Gastroesophageal sphincter (tissue), 4 donors: ENCODE data around the gene SUPT20H. TPM values are rescaled to one million over a fixed set of nuclear protein-coding genes. Genes with fewer than 3 reads are reported as not detected.

Experiments used
- ATAC-seq: fragments of 150-250 bp; one replicate; pipeline ENCODE4 v1.9.1; 2016; ENCODE audit warnings: mild to moderate bottlenecking, moderate library complexity
- H3K27ac ChIP-seq, 4 donors: fragments of 200-600 bp; sonication (generic) in 3 of 4; 1 replicate in 3 of 4; 2 replicates in 1 of 4; pipeline ENCODE4 v1.5.1; 2016 to 2019
- H3K27me3 ChIP-seq: fragments of 200-600 bp; sonication (generic); one replicate; pipeline ENCODE4 v1.5.1; 2019
- H3K36me3 ChIP-seq, 2 donors: fragments of 200-600 bp; sonication (generic); one replicate each; pipeline ENCODE4 v1.5.1; 2019; ENCODE audit warnings: control low read depth in 1 of 2
- H3K4me1 ChIP-seq, 3 donors: fragments of 200-600 bp; sonication (generic); 1 replicate in 2 of 3; 2 replicates in 1 of 3; pipeline ENCODE4 v1.5.1; 2016 to 2019; ENCODE audit warnings: control low read depth in 2 of 3
- H3K4me3 ChIP-seq, 2 donors: fragments of 200-600 bp; sonication (generic); one replicate each; pipeline ENCODE4 v1.5.1; 2019; ENCODE audit warnings: mild to moderate bottlenecking in 1 of 2, moderate library complexity in 1 of 2
- H3K9me3 ChIP-seq, 3 donors: fragments of 200-600 bp; sonication (generic); one replicate each; pipeline ENCODE4 v1.5.1; 2017 to 2019; ENCODE audit warnings: control low read depth in 2 of 3
- CTCF ChIP-seq, 4 experiments: fragments of 200-600 bp in 2 of 4; fragments of 450-650 bp in 2 of 4; sonication (generic) in 1 of 4; IDR thresholded peaks; one replicate each; pipeline ENCODE4 v1.5.1; 2017 to 2019; ENCODE audit warnings: antibody characterized with exemption in 4 of 4, mild to moderate bottlenecking in 2 of 4, moderate library complexity in 2 of 4
- EP300 ChIP-seq: sonication (generic); formaldehyde crosslinking; IDR thresholded peaks from one replicate; pipeline ENCODE4 v1.6.1; 2017; ENCODE audit warnings: antibody characterized with exemption, mild to moderate bottlenecking
- POLR2A ChIP-seq, 2 donors: fragments of 450-650 bp; IDR thresholded peaks; one replicate each; pipeline ENCODE4 v1.6.1; 2017; ENCODE audit warnings: antibody characterized with exemption in 2 of 2, mild to moderate bottlenecking in 2 of 2, moderate library complexity in 1 of 2
- POLR2AphosphoS5 ChIP-seq: sonication (generic); formaldehyde crosslinking; IDR thresholded peaks from one replicate; pipeline ENCODE4 v1.6.1; 2017; ENCODE audit warnings: antibody characterized with exemption
- WGBS, 2 donors: methylation state at CpG; one replicate each; pipeline ENCODE4 v1.1.5; 2018; ENCODE audit warnings: low coverage in 1 of 2; 5-methylcytosine and 5-hydroxymethylcytosine counted together
- total RNA-seq, 4 donors: library from RNA; depleted of rRNA; stranded (reverse); fragments of >200 nt; gene quantifications; one replicate each; pipeline ENCODE4 v1.1.0, GENCODE V29; 2016

The SUPT20H gene
- total RNA-seq, 4 donors from 2014 or later: 23.5 to 41.6 (median 33.1) TPM

- Histone ChIP-seq H3K27me3 (no peaks in the 10 kb centered on the region), H3K27ac (no peak overlapping the region), H3K4me1 (no peaks in the 10 kb centered on the region), H3K9me3 (no peaks in the 10 kb centered on the region), H3K36me3 (peaks cover 10 to 99% of the 10 kb centered on the region in 2 donors), H3K4me3 (no peak overlapping the region)
- WGBS, 2 donors: 50% methylated on average over 1 of the region's 1 CpG
- TF ChIP-seq POLR2AphosphoS5 (no peak), EP300 (no peak), CTCF (IDR thresholded peaks at IDR 0.05) (no peak), POLR2A (IDR thresholded peaks at IDR 0.05) (no peak)
- ATAC-seq: no peak
Observed at GRCh38 chr13:37023871-37024270, 35.6 kb downstream of the SUPT20H start.

- Histone ChIP-seq H3K4me1 (no peaks in the 10 kb centered on the region), H3K4me3 (no peak overlapping the region), H3K27me3 (no peaks in the 10 kb centered on the region), H3K27ac (no peak overlapping the region), H3K9me3 (no peaks in the 10 kb centered on the region), H3K36me3 (peaks cover 5 to 98% of the 10 kb centered on the region in 2 donors)
- 75% methylated on average over 1 of the region's 1 CpG for WGBS, 2 donors
- TF ChIP-seq POLR2A (IDR thresholded peaks at IDR 0.05) (no peak), EP300 (no peak), CTCF (IDR thresholded peaks at IDR 0.05) (no peak), POLR2AphosphoS5 (no peak)
- no peak for ATAC-seq
Observed at GRCh38 chr13:37014609-37015008, 44.9 kb downstream of the SUPT20H start.

- Histone ChIP-seq H3K36me3 (peaks cover 12 to 98% of the 10 kb centered on the region in 2 donors), H3K4me3 (no peak overlapping the region), H3K9me3 (no peaks in the 10 kb centered on the region), H3K27me3 (no peaks in the 10 kb centered on the region), H3K4me1 (no peaks in the 10 kb centered on the region), H3K27ac (no peak overlapping the region)
- WGBS, 2 donors: 83 to 87% methylated on average over 2 of the region's 2 CpGs
- no peak for ATAC-seq
- TF ChIP-seq CTCF (IDR thresholded peaks at IDR 0.05) (no peak), POLR2AphosphoS5 (no peak), EP300 (no peak), POLR2A (IDR thresholded peaks at IDR 0.05) (no peak)
Observed at GRCh38 chr13:37011788-37012187, 47.7 kb downstream of the SUPT20H start.

GRCh38 chr13:37011002-37011401, 48.5 kb downstream of the SUPT20H start:
- Histone ChIP-seq H3K4me1 (no peaks in the 10 kb centered on the region), H3K27ac (no peak overlapping the region), H3K9me3 (no peaks in the 10 kb centered on the region), H3K27me3 (no peaks in the 10 kb centered on the region), H3K4me3 (no peak overlapping the region), H3K36me3 (peaks cover 13 to 98% of the 10 kb centered on the region in 2 donors)
- no peak for TF ChIP-seq CTCF (IDR thresholded peaks at IDR 0.05)
- no peak for TF ChIP-seq POLR2A (IDR thresholded peaks at IDR 0.05)
- TF ChIP-seq EP300: no peak
- no peak for TF ChIP-seq POLR2AphosphoS5
- 74 to 100% methylated on average over 1 of the region's 1 CpG for WGBS, 2 donors
- ATAC-seq: no peak

GRCh38 chr13:37010424-37010823, 49.1 kb downstream of the SUPT20H start:
- H3K27ac ChIP-seq: no peak overlapping the region
- no peak for ATAC-seq
- peaks cover 13 to 98% of the 10 kb centered on the region in 2 donors for H3K36me3 ChIP-seq

More at GRCh38 chr13:37010424-37010823, 49.1 kb downstream of the SUPT20H start:
- TF ChIP-seq EP300: no peak
- no peak for TF ChIP-seq POLR2AphosphoS5
- no peak for TF ChIP-seq CTCF (IDR thresholded peaks at IDR 0.05)
- no peak for TF ChIP-seq POLR2A (IDR thresholded peaks at IDR 0.05)
- H3K4me3 ChIP-seq: no peak overlapping the region
- no peaks in the 10 kb centered on the region for H3K4me1 ChIP-seq
- no peaks in the 10 kb centered on the region for H3K9me3 ChIP-seq
- 60 to 88% methylated on average over 1 of the region's 1 CpG for WGBS, 2 donors
- H3K27me3 ChIP-seq: no peaks in the 10 kb centered on the region
